ENCODE measurements around the gene RAB11A.
A peak's percentile ranks its signal among the peaks of the same experiment; 100 is the strongest.

DNA sequence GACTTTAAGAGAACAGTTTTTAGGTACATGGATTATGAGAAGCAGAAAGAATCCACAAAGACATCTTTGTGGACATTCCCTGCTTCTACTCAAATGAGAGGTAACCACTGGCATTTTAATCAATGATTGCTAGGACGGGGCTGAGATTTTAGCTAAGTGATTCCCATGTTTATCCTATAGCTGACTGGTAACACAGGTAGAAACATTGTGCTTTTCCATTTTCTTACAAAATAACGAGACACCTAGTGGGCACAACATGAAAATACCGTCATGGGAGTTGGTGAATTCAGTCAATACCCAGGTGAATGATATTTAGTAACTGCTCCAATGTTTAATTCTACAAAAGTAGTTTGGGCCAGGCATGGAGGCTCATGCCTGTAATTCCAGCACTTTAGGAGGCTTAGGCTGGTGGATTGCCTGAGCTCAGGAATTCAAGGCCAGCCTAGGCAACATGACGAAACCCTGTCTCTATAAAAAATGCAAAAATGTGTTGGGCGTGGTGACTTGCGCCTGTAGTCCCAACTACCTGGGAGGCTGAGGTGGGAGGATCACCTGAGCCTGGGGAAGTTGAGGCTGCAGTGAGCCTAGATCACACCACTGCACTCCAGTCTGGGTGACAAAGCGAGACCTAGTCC is 40.0 kb upstream of the RAB11A start:
- TF ChIP-seq, protein P1, sequence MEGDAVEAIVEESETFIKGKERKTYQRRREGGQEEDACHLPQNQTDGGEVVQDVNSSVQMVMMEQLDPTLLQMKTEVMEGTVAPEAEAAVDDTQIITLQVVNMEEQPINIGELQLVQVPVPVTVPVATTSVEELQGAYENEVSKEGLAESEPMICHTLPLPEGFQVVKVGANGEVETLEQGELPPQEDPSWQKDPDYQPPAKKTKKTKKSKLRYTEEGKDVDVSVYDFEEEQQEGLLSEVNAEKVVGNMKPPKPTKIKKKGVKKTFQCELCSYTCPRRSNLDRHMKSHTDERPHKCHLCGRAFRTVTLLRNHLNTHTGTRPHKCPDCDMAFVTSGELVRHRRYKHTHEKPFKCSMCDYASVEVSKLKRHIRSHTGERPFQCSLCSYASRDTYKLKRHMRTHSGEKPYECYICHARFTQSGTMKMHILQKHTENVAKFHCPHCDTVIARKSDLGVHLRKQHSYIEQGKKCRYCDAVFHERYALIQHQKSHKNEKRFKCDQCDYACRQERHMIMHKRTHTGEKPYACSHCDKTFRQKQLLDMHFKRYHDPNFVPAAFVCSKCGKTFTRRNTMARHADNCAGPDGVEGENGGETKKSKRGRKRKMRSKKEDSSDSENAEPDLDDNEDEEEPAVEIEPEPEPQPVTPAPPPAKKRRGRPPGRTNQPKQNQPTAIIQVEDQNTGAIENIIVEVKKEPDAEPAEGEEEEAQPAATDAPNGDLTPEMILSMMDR (IDR thresholded peaks at IDR 0.05), result peak in 3 of 4 experiments; percentile 36 to 58 (median 55)
- no peak for TF ChIP-seq POLR2A (IDR thresholded peaks at IDR 0.05)

All from prostate gland (tissue), 2 donors.